GM12878 (cell line): ENCODE data around the gene SMG9. TPM values are rescaled to one million over a fixed set of nuclear protein-coding genes. Genes with fewer than 3 reads are reported as not detected.

ENCODE experiments used
- ATAC-seq: fragments of 200-7000 bp; cut with Tn5 transposase; 3 replicates; pipeline ENCODE4 v1.9.1; 2020; ENCODE audit warnings: mild to moderate bottlenecking, moderate library complexity
- BruUV-seq: library from RNA; stranded (reverse); fragments of 400-500 nt; replicated peaks from 2 replicates; lab custom pipeline; 2021; lab: Mats Ljungman, UMichigan
- CTCF ChIA-PET: fragments of 300-600 bp; sonication (Branson Sonifier 250); formaldehyde crosslinking; extraction: SDS; loops from one replicate; lab custom pipeline; 2021; ENCODE audit warnings: inconsistent platforms; lab: Yijun Ruan, JAX
- POLR2A ChIA-PET: fragments of 350-600 bp; formaldehyde crosslinking; extraction: SDS; loops from one replicate; lab custom pipeline; 2021; ENCODE audit warnings: inconsistent platforms; lab: Charles Lee
- RAD21 ChIA-PET: fragments of 300-600 bp; sonication (Branson Sonifier 250); formaldehyde crosslinking; loops from one replicate; lab custom pipeline; 2023; ENCODE audit warnings: antibody characterized with exemption; ENCODE audit not compliant: unreplicated experiment; lab: Charles Lee
- SMC1A ChIA-PET: fragments of 300-600 bp; sonication (Branson Sonifier 250); formaldehyde crosslinking; loops from one replicate; lab custom pipeline; 2023; ENCODE audit not compliant: unreplicated experiment, uncharacterized antibody; lab: Charles Lee
- DNase-seq: peaks from one replicate; pipeline ENCODE4 v3.0.0-alpha.2; 2011; ENCODE audit warnings: low read depth, low spot score
- FAIRE-seq: peaks from 3 replicates; lab custom pipeline; 2011; peaks lifted over from hg19 to GRCh38; lab: Jason Lieb, UNC
- H2AFZ ChIP-seq: 2 replicates; pipeline ENCODE4 v1.6.0; 2011; ENCODE audit warnings: low read depth, low read length, control low read depth; ENCODE audit not compliant: control insufficient read depth
- H3K27ac ChIP-seq: 2 replicates; pipeline ENCODE4 v1.5.1; 2011; ENCODE audit warnings: control low read depth; ENCODE audit not compliant: control insufficient read depth, insufficient read depth
- H3K27me3 ChIP-seq, 2 experiments: replicated peaks in 1 of 2; 2 replicates each; pipeline versions ENCODE4 v1.6.0 to v1.6.1; 2011; ENCODE audit warnings: low read length in 1 of 2; ENCODE audit not compliant: control insufficient read depth in 2 of 2, insufficient read depth in 2 of 2
- H3K36me3 ChIP-seq, 2 experiments: 2 replicates each; pipeline ENCODE4 v1.5.1; 2011; ENCODE audit warnings: low read length in 1 of 2; ENCODE audit not compliant: control insufficient read depth in 2 of 2, insufficient read depth in 2 of 2
- H3K4me1 ChIP-seq: 2 replicates; pipeline ENCODE4 v1.6.1; 2011; ENCODE audit warnings: mild to moderate bottlenecking, low read length, moderate library complexity, mixed read lengths; ENCODE audit not compliant: control insufficient read depth, insufficient read depth
- H3K4me2 ChIP-seq: 2 replicates; pipeline ENCODE4 v1.6.0; 2011; ENCODE audit warnings: control low read depth; ENCODE audit not compliant: control insufficient read depth, insufficient read depth
- H3K4me3 ChIP-seq: fragments of 200-600 bp; sonication (generic); 2 replicates; pipeline ENCODE4 v1.5.1; 2016
- H3K79me2 ChIP-seq: 2 replicates; pipeline ENCODE4 v1.6.0; 2011; ENCODE audit warnings: low read length; ENCODE audit not compliant: control insufficient read depth, insufficient read depth
- H3K9ac ChIP-seq: 2 replicates; pipeline ENCODE4 v1.8.0; 2011; ENCODE audit warnings: low read length, control low read depth, mixed read lengths; ENCODE audit not compliant: control insufficient read depth, insufficient read depth
- H3K9me3 ChIP-seq: replicated peaks from 3 replicates; pipeline ENCODE4 v1.5.1; 2011; ENCODE audit warnings: mild to moderate bottlenecking, low read length; ENCODE audit not compliant: control insufficient read depth, insufficient read depth
- H4K20me1 ChIP-seq: 2 replicates; pipeline ENCODE4 v1.6.0; 2011; ENCODE audit not compliant: control insufficient read depth, insufficient read depth
- BRCA1 ChIP-seq: IDR thresholded peaks from 2 replicates; pipeline ENCODE4 v1.6.1; 2011; ENCODE audit warnings: low read depth, low read length, improper control_type of control experiment
- CBFB ChIP-seq: IDR thresholded peaks from 2 replicates; pipeline ENCODE4 v1.6.1; 2016; ENCODE audit warnings: antibody characterized with exemption, low read depth
- EED ChIP-seq: sonication (generic); IDR thresholded peaks from 2 replicates; pipeline ENCODE4 v1.6.1; 2016; ENCODE audit warnings: antibody characterized with exemption, low read depth
- EP300 ChIP-seq, 2 experiments: fragments of 150-350 bp in 1 of 2; IDR thresholded peaks; 2 replicates each; pipeline ENCODE4 v1.6.1; 2011 to 2012; ENCODE audit warnings: low read depth in 2 of 2, low read length in 2 of 2, borderline replicate concordance in 1 of 2, improper control_type of control experiment in 1 of 2, inconsistent platforms in 1 of 2; ENCODE audit not compliant: control insufficient read depth in 1 of 2
- JUNB ChIP-seq: IDR thresholded peaks from 2 replicates; pipeline ENCODE4 v1.6.1; 2016; ENCODE audit warnings: antibody characterized with exemption, mild to moderate bottlenecking
- MEF2B ChIP-seq: fragments of 450-650 bp; IDR thresholded peaks from 2 replicates; pipeline ENCODE4 v1.6.1; 2018; ENCODE audit warnings: mild to moderate bottlenecking, moderate library complexity; ENCODE audit not compliant: partially characterized antibody, poor library complexity, severe bottlenecking
- PKNOX1 ChIP-seq: fragments of 450-650 bp; IDR thresholded peaks from 2 replicates; pipeline ENCODE4 v1.6.1; 2016; ENCODE audit warnings: mild to moderate bottlenecking
- POLR2A ChIP-seq: IDR thresholded peaks from 2 replicates; pipeline ENCODE4 v1.6.1; 2011; ENCODE audit warnings: low read depth, mild to moderate bottlenecking, low read length
- POLR2AphosphoS2 ChIP-seq: IDR thresholded peaks from 2 replicates; pipeline ENCODE4 v1.6.1; 2011; ENCODE audit warnings: low read depth, mild to moderate bottlenecking, low read length, improper control_type of control experiment, moderate library complexity
- POLR2AphosphoS5 ChIP-seq: IDR thresholded peaks from 2 replicates; pipeline ENCODE4 v1.6.1; 2011; ENCODE audit warnings: mild to moderate bottlenecking, low read length, inconsistent platforms
- RAD21 ChIP-seq: IDR thresholded peaks from 2 replicates; pipeline ENCODE4 v1.6.1; 2011; ENCODE audit warnings: mild to moderate bottlenecking, low read depth, low read length, moderate library complexity; ENCODE audit not compliant: insufficient read depth
- RAD51 ChIP-seq: fragments of 450-650 bp; IDR thresholded peaks from 2 replicates; pipeline ENCODE4 v1.6.1; 2016; ENCODE audit warnings: moderate library complexity, mild to moderate bottlenecking, inconsistent platforms
- REST ChIP-seq: IDR thresholded peaks from 2 replicates; pipeline ENCODE4 v1.6.1; 2012; ENCODE audit warnings: mild to moderate bottlenecking, low read depth, low read length
- STAT3 ChIP-seq: IDR thresholded peaks from 2 replicates; pipeline ENCODE4 v1.6.1; 2011; ENCODE audit warnings: low read depth, low read length, improper control_type of control experiment
- TAF1 ChIP-seq: IDR thresholded peaks from 2 replicates; pipeline ENCODE4 v1.6.1; 2011; ENCODE audit warnings: mild to moderate bottlenecking, low read depth, low read length, borderline replicate concordance
- TCF12 ChIP-seq: IDR thresholded peaks from 2 replicates; pipeline ENCODE4 v1.6.1; 2011; ENCODE audit warnings: low read depth, mild to moderate bottlenecking, low read length
- TCF7 ChIP-seq: IDR thresholded peaks from 2 replicates; pipeline ENCODE4 v1.6.1; 2014; ENCODE audit warnings: antibody characterized with exemption, borderline replicate concordance
- USF1 ChIP-seq: IDR thresholded peaks from 2 replicates; pipeline ENCODE4 v1.6.1; 2011; ENCODE audit warnings: borderline replicate concordance, low read depth, mild to moderate bottlenecking, moderate library complexity, mixed read lengths, low read length; ENCODE audit not compliant: insufficient read depth; ENCODE audit errors: extremely low read length
- ZZZ3 ChIP-seq: IDR thresholded peaks from 2 replicates; pipeline ENCODE4 v1.6.1; 2011; ENCODE audit warnings: low read depth; ENCODE audit not compliant: control insufficient read depth, insufficient read length
- WGBS: methylation state at CpG from one replicate; pipeline ENCODE4 v1.1.6; 2016; ENCODE audit warnings: low lambda C conversion rate; ENCODE audit not compliant: insufficient replicate concordance, insufficient coverage; ENCODE audit errors: missing lambda C conversion rate; 5-methylcytosine and 5-hydroxymethylcytosine counted together
- in situ Hi-C: fragments of 300-500 bp; cut with MboI; formaldehyde crosslinking; loops from 9 replicates; pipeline ENCODE4 v1.14.3; 2018; ENCODE audit warnings: mixed read lengths
- intact Hi-C: fragments of 100-400 bp; cut with micrococcal nuclease; formaldehyde crosslinking; loops from one replicate; pipeline ENCODE4 v1.14.2; 2022; ENCODE audit not compliant: unreplicated experiment
- polyA plus RNA-seq, 11 experiments: library from polyadenylated mRNA; depleted of rRNA in 4 of 11; unstranded in 6 of 11; stranded (reverse) in 5 of 11; fragments of >200 nt; fragmentation: Nextera tagmentation in 4 of 11; fragmentation: Illumina TruSeq in 1 of 11; extraction: Ambion mirVana in 4 of 11; extraction: Trizol in 1 of 11; gene quantifications; 1 replicate in 1 of 11; 2 replicates in 10 of 11; pipeline versions ENCODE4 v1.2.1 to v1.2.3, GENCODE V29; 2011 to 2016; ENCODE audit warnings: inconsistent platforms in 2 of 11, missing spikeins in 2 of 11, low read depth in 1 of 11
- total RNA-seq, 4 experiments: library from RNA; depleted of rRNA in 3 of 4; stranded (reverse); fragments of >200 nt in 3 of 4; fragmentation: Illumina TruSeq in 1 of 4; extraction: Trizol in 1 of 4; gene quantifications; 2 replicates each; pipeline versions ENCODE4 v1.2.1 to v1.2.3, GENCODE V29; 2013 to 2021

Gene SMG9
- total and polyA plus RNA-seq, 10 of the 15 experiments (the other 5 are each of a cell fraction or from before 2014, with no cell fraction given): 0.69 to 52.2 (median 28.1) TPM

GRCh38 chr19:43784241-43784980 is 29.6 kb upstream of the SMG9 start:
- Histone ChIP-seq H3K36me3 (no peaks in the 10 kb centered on the region), H3K4me1 (peaks cover 46% of the 10 kb centered on the region), H2AFZ (peak overlapping the region; percentile 87), H3K9me3 (no peaks in the 10 kb centered on the region), H3K9ac (peak overlapping the region; percentile 15; the same call in 1 of the 2 replicates), H3K4me2 (peak overlapping the region; percentile 71), H3K4me3 (no peak overlapping the region), H3K27ac (peak overlapping the region; percentile 74), H4K20me1 (no peaks in the 10 kb centered on the region), H3K79me2 (peaks cover 21% of the 10 kb centered on the region), H3K27me3 (no peaks in the 10 kb centered on the region)
- no TSS peak for BruUV-seq
- intact Hi-C loops: loop anchor here (10.0 kb wide), 1 partner anchor 340 kb away; no protein-coding TSS in a partner anchor
- CTCF ChIA-PET: interaction anchor here (0.6 to 3.4 kb wide), 14 partner anchors 9 to 1933 kb away, joined by 3 to 28 read pairs (median 4); no protein-coding TSS in a partner anchor
- peak; percentile 32 for ATAC-seq
- RAD21 ChIA-PET: interaction anchor here (0.6 to 2.4 kb wide), 12 partner anchors 25 to 257 kb away, joined by 3 to 42 read pairs (median 4); partner anchors contain the start of gene SMG9
- POLR2A ChIA-PET: interaction anchor here (0.9 to 1.0 kb wide), 2 partner anchors 21 to 41 kb away, joined by 3 read pairs; no protein-coding TSS in a partner anchor
- FAIRE-seq: no peak
- DNase-seq: no peak
- in situ Hi-C loops: no loop called here
- 2% methylated on average over 4 of the region's 4 CpGs for WGBS
- SMC1A ChIA-PET: interaction anchor here (0.7 to 1.5 kb wide), 7 partner anchors 14 to 229 kb away, joined by 3 to 27 read pairs (median 3); no protein-coding TSS in a partner anchor
- no peak for TF ChIP-seq POLR2AphosphoS5
- peak; percentile 81 for TF ChIP-seq EED
- 0 out of 2 replicates have a peak, but pooled peaks have one; percentile 40 for TF ChIP-seq TAF1
- TF ChIP-seq RAD21: no peak
- TF ChIP-seq STAT3: no peak
- TF ChIP-seq MEF2B: no peak
- TF ChIP-seq JUNB: peak; percentile 39
- TF ChIP-seq USF1: no peak
- TF ChIP-seq RAD51: no peak
- TF ChIP-seq EP300 (IDR thresholded peaks at IDR 0.05; ENCODE audit: borderline replicate concordance in 1 of 2, control insufficient read depth in 1 of 2, low read depth in 2 of 2, low read length in 2 of 2): no peak
- TF ChIP-seq POLR2A: peak; percentile 47
- no peak for TF ChIP-seq POLR2AphosphoS2
- TF ChIP-seq REST: no peak
- no peak for TF ChIP-seq TCF7
- TF ChIP-seq CBFB: no peak
- no peak for TF ChIP-seq BRCA1
- TF ChIP-seq PKNOX1: no peak
- TF ChIP-seq ZZZ3: no peak
- 0 out of 2 replicates have a peak, but pooled peaks have one; percentile 29 for TF ChIP-seq TCF12
